Globus pallidus (tissue), 1 donor: ENCODE measurements around the gene LMCD1.
"Not testable (repeated sequence)": the region's sequence is repeated elsewhere in the genome, so short reads cannot be mapped to it uniquely, and the experiment has no call there.

ENCODE experiments used
- DNase-seq: peaks from one replicate; pipeline ENCODE4 v3.0.0-alpha.2; 2015; ENCODE audit warnings: low spot score

Gene LMCD1

GRCh38 chr3:8560366-8561007 lies 58.9 kb downstream of the LMCD1 start:
- DNase-seq = no peak

- DNase-seq = no peak
Observed at GRCh38 chr3:8561370-8561769, 59.7 kb downstream of the LMCD1 start.

DNA sequence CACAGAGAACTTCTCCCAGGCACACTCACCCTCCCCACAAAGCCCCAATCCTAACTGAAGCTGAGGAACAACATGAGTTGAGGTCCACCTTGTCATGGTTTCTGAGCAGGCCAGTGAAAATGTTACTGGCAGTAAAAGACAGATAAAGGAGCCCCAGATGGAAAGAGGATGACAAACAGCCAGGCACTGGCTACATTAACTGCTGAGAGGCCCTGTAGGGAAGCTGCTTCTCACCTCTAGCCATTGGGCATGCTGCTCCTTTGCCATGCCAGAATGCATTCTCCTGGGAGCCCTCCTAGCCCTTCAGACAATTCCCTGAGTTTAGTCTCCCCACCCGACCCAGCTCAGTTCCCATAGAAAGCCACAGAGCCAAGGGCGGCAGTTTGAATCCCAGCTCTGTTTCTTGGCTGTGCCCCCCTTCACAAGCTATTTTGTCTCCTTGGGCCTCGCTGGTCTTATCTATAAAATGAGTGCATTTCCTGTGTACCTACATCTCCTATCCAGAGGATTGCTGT lies 60.5 kb downstream of the LMCD1 start:
- DNase-seq = no peak

DNA sequence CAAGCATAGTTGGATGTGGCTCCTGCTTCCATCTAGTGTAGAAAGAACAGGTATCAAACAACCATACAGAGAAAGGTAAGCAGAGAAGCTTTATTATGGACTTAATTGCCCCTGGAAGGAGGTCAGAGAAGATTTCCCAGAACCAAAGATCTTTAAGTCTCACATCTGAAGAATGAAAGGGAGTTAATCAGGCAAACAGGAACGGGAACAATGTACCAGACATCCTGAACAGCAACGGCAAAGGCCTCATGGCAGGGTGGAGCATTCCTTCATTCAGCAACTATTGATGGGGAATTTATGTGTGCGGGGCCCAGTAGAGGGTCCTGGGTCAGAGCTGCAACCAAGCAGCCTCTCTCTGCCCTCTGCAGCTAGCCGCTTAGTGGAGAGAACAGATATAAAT lies 61.5 kb downstream of the LMCD1 start:
- DNase-seq = no peak

GRCh38 chr3:8563597-8563996 lies 62.0 kb downstream of the LMCD1 start:
- DNase-seq = no peak

- DNase-seq = no peak
Observed at GRCh38 chr3:8565376-8565775, 63.8 kb downstream of the LMCD1 start.

DNA sequence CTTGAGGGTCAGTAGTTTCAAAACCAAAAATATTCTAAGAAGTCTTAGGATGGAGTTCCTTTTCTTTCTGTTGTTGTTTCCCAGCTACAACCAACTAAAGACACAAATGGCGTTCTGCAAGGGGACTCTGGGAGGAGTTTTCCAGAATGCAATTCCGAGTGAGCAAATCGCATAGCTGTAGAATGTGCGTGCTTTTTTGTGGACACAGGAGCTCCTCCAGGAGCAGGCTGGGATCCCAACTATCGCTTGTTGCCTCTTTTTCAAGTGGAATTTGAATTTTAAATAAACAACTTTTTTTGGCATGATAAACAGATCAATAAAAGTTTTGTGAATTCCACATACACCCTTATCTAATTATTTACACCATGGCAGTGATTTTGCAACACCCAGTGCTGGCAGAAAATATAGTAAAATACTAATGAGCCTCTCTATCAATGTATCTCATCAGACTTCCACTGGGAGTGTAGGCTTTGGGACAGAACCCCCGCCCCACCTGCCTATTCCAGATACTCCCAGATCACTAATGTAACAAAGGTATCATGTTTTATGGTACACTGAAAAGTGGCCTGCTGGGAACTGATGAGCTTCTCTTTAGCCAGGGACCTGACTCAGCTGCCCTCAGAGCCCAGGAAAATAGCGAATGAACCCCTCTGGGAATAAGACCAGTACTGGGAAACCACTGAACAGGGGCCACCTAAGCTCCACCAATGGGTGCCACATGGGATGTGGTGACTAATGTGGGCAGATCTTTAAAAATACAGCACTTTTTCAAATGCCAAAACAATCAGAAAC lies 66.4 kb downstream of the LMCD1 start:
- no peak for DNase-seq

DNA sequence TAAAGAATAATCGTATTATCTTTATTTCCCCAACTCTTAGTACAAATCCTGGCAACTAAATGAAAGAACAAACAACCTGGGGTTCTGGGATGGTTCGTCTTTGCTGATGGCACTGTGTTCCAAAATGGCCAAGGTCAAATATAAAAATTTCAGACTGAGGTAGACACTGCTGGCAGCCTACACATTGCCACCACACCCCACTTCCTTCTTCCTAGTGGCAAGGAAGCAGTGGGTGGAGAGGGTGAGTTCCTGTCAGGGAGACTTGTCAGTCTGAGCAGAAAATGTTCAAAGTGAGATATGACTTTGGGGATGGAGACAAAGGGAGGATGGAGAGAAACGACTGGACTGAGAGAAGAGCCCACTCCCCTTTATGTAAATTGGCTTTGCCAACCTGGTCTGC lies 69.6 kb downstream of the LMCD1 start:
- no peak for DNase-seq

- no peak for DNase-seq
Observed at GRCh38 chr3:8573342-8573926, 71.8 kb downstream of the LMCD1 start.

- DNase-seq = no peak
Observed at GRCh38 chr3:8574040-8574669, 72.5 kb downstream of the LMCD1 start.

GRCh38 chr3:8574670-8575322 lies 73.2 kb downstream of the LMCD1 start:
- DNase-seq = no peak

DNA sequence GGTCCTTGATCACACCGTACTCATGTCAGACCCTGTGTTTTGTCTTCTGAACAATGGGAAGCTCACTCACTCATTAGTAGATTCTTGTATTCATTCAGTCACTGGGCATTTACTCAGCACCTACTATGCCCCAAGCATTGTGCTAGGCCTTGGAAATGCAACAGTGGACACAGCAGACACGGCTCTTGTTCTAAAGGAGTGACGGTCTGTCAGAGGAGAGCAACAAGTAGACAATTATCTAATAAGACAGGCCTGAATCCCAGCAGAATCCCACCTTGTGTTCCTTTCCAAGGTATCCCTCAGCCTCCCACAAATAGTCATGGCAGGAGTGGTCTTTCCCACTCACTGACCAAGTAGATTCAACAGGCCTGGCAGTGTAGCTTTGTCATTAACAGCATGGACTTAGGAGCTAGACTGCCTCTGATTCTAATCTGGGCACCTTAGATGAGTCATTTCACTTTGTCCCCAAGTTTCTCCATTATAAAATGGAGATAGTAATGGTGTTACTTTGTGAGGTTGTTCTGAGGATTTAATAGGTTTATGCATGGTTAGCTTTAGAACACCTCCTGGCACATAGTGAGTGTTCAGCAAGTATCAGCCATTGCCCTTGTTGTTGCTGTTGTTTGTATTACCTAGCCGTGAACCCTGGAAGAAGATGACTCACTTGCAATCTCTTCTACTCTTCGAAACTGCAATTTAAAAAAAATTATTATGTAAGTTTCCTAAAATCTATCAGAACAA lies 73.9 kb downstream of the LMCD1 start:
- DNase-seq = no peak

- DNase-seq = no peak
Observed at GRCh38 chr3:8576436-8576835, 74.8 kb downstream of the LMCD1 start.

GRCh38 chr3:8576841-8577571 lies 75.4 kb downstream of the LMCD1 start:
- no peak for DNase-seq

GRCh38 chr3:8578282-8578681 lies 76.7 kb downstream of the LMCD1 start:
- DNase-seq = no peak

DNA sequence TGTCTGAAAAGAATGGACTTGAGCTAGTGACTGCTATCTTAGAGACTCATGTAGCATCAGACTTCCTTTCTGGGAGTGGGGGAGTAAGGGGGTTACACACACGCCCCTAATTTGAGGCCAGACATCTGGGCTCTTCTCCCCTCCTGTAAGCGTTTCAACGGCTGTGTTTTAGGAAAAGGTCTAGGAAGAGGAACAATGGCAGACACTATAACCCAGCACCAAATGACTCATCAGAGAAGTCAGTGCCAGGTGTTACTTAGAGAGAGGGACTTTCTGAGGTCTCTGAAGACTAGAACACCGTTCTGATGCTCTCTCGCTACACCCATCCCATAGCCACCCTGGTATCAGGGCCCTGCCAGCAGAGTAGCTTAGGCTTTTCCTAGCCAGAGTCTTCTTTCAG lies 77.5 kb downstream of the LMCD1 start:
- DNase-seq = no peak

DNA sequence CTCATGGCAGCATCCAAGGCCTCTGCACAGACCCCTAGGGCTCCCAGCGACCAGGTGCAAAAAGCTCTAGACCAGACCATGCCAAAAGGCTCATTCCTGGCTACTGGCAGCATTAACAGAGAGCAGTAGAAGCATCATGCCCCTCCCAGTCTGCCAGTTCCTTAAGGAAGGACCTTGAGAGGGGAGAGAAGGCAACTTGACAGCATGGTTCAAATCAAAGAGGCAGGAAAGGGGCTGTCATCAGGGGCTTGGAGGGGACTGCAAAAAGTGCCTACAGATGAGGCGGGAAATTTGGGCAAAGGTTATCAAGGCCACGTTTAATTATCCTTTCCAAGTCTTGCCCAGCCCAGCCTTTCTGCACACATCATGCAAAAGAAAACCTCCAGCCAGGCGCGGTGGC lies 78.3 kb downstream of the LMCD1 start:
- DNase-seq = no peak

DNA sequence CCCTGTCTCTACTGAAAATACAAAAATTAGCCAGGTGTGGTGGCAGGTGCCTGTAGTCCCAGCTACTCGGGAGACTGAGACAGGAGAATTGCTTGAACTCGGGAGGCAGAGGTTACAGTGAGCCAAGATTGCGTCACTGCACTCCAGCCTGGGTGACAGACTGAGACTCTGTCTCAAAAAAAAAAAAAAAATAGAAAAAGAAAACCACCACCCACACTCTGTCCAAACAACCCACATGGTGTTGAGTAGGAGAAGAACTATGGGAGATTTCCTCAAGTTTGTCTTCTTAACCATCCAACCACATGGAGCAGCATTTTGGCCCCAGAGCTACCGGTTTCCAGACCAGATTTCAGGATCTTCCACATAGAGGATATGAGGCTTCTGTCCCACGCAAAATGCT lies 78.8 kb downstream of the LMCD1 start:
- not testable (repeated sequence) for DNase-seq

DNA sequence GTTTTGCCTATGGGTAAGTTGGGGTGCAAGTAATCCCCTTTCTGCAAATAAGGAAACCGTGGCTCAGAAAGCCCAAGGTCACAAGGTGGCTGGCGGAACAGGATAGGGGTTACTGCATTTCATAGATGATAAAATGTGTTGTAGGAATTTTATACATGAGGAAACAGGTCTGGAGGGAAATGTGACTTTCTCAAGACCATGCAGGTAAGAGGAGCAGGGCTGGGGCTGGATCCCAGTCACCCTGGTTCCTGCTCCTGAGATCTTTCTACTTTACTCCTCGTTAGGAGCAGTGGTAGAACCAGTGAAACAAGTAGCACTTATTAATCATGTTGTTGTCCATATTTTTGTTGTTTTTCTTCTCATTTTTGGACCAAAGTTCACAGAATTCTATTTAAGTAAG lies 79.8 kb downstream of the LMCD1 start:
- no peak for DNase-seq

GRCh38 chr3:8581806-8582445 lies 80.3 kb downstream of the LMCD1 start:
- no peak for DNase-seq
